ENCODE results near the gene EHMT1.

- TF ChIP-seq CTCF (IDR thresholded peaks at IDR 0.05; ENCODE audit: insufficient read depth, low read length, poor library complexity, severe bottlenecking) (no peak), EZH2phosphoT487 (conservative IDR thresholded peaks at IDR 0.05; ENCODE audit: low read length) (no peak)
Observed at GRCh38 chr9:137879566-137880150, 260.9 kb downstream of the EHMT1 start.

Data from SU-DHL-6 (cell line).